HepG2 (cell line): Measurements from ENCODE around the gene NPTXR.

Experiments used
- BRD4 ChIP-seq: sonication (generic); formaldehyde crosslinking; IDR thresholded peaks from 2 replicates; pipeline ENCODE4 v1.4.0; 2020; ENCODE audit warnings: missing genetic modification reagents
- NKX3-1 ChIP-seq: sonication (generic); formaldehyde crosslinking; IDR thresholded peaks from 2 replicates; pipeline ENCODE4 v1.5.0; 2020; ENCODE audit warnings: missing genetic modification reagents
- PCBP2 ChIP-seq: fragments of 200-400 bp; formaldehyde crosslinking; optimal IDR thresholded peaks from 2 replicates; pipeline ENCODE3; 2018; ENCODE audit warnings: low read length, low read depth; ENCODE audit not compliant: poor library complexity, severe bottlenecking
- THAP11 ChIP-seq: IDR thresholded peaks from 2 replicates; pipeline ENCODE4 v1.6.1; 2016; ENCODE audit warnings: missing biosample characterization, missing genetic modification reagents
- TF ChIP-seq, protein P1 (sequence below): sonication (generic); formaldehyde crosslinking; IDR thresholded peaks from 2 replicates; pipeline ENCODE4 v1.4.0; 2020; ENCODE audit warnings: missing genetic modification reagents, borderline replicate concordance

DNA sequence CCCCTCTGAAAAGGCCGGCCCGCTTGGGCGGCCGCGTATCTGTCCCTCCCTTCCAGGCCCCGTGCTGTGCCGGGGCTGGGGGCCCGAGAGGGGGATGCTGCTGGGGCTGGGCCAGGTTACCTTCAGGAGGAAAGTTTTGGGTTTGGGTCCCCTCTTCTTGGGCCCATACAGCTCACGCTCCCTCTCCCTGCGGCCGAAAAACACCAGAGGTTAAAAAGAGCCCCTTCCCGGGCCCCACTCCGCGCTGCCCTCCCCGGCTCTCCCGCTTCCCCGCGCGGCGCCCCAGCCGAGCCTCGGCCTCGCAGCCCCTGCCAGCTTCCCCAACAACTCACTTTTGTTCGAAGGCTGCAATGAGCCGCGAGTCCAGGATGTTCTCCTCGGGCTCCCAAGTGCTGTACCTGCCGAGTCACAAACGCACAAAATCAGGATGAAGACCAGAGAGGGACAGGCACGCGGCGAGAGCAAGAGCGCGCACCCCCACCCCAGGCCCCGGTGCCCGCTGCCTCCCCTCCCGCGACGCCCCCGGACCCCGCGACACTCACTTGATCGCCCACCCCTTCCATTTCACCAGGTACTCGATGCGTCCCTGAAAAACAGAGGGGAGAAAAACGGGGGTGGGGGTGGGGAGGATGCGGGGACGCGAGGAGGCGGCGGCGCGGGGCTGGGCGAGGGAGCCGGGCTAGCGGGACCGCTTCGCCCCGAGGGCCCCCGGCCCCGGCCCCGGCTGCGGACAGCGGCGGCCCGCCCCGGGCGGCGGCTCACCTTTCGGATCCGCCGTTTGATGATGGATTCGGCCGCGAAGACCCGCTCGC lies 27.7 kb upstream of the NPTXR start:
- TF ChIP-seq THAP11 (CRISPR knock-in tag): no peak
- no peak for TF ChIP-seq BRD4 (CRISPR knock-in tag)
- TF ChIP-seq, protein P1, sequence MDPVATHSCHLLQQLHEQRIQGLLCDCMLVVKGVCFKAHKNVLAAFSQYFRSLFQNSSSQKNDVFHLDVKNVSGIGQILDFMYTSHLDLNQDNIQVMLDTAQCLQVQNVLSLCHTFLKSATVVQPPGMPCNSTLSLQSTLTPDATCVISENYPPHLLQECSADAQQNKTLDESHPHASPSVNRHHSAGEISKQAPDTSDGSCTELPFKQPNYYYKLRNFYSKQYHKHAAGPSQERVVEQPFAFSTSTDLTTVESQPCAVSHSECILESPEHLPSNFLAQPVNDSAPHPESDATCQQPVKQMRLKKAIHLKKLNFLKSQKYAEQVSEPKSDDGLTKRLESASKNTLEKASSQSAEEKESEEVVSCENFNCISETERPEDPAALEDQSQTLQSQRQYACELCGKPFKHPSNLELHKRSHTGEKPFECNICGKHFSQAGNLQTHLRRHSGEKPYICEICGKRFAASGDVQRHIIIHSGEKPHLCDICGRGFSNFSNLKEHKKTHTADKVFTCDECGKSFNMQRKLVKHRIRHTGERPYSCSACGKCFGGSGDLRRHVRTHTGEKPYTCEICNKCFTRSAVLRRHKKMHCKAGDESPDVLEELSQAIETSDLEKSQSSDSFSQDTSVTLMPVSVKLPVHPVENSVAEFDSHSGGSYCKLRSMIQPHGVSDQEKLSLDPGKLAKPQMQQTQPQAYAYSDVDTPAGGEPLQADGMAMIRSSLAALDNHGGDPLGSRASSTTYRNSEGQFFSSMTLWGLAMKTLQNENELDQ (CRISPR knock-in tag): no peak
- TF ChIP-seq PCBP2: no peak
- no peak for TF ChIP-seq NKX3-1 (CRISPR knock-in tag)
